ENCODE measurements around the gene RCC2.

DNA sequence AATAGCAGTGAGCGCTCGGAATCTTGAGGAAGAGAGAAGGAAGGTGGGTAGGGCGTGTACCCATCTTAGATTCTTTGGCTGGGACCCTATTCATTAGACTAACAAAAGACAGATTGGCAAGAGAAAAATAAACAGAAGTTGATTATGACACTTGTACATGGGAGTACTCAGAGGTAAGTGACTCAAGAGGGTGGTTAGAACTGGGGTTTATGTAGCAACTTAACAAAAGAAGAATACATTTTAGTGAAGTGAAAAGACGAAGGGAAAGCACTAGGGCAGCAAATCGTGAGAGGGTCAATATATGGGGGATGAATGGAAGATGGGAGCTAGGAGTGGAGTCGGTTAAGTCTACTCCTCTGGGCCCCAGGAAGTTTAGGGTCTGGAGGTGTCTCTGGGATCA, 25.8 kb upstream of the RCC2 start:
- no peak for TF ChIP-seq POLR2AphosphoS5 (IDR thresholded peaks at IDR 0.05)
- TF ChIP-seq, protein P1, sequence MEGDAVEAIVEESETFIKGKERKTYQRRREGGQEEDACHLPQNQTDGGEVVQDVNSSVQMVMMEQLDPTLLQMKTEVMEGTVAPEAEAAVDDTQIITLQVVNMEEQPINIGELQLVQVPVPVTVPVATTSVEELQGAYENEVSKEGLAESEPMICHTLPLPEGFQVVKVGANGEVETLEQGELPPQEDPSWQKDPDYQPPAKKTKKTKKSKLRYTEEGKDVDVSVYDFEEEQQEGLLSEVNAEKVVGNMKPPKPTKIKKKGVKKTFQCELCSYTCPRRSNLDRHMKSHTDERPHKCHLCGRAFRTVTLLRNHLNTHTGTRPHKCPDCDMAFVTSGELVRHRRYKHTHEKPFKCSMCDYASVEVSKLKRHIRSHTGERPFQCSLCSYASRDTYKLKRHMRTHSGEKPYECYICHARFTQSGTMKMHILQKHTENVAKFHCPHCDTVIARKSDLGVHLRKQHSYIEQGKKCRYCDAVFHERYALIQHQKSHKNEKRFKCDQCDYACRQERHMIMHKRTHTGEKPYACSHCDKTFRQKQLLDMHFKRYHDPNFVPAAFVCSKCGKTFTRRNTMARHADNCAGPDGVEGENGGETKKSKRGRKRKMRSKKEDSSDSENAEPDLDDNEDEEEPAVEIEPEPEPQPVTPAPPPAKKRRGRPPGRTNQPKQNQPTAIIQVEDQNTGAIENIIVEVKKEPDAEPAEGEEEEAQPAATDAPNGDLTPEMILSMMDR (IDR thresholded peaks at IDR 0.05), result no peak
